Kidney glomerular epithelial cell (primary cell): ENCODE measurements around the gene SAMD11.
"Not testable (repeated sequence)": the region's sequence is repeated elsewhere in the genome, so short reads cannot be mapped to it uniquely, and the experiment has no call there.

Source experiments
- DNase-seq: peaks from one replicate; lab custom pipeline; 2025; lab: John Stamatoyannopoulos, UW

Gene SAMD11

GRCh38 chr1:974687-975328 lies 51.1 kb downstream of the SAMD11 start:
- DNase-seq, result no peak

GRCh38 chr1:975365-975764 lies 51.6 kb downstream of the SAMD11 start:
- DNase-seq, result no peak

- no peak for DNase-seq
Measured at GRCh38 chr1:975896-976683, 52.4 kb downstream of the SAMD11 start.

- not testable (repeated sequence) for DNase-seq
Measured at GRCh38 chr1:976791-977190, 53.1 kb downstream of the SAMD11 start.

- DNase-seq, result no peak
Measured at GRCh38 chr1:978069-978834, 54.5 kb downstream of the SAMD11 start.

- no peak for DNase-seq
Measured at GRCh38 chr1:978835-979743, 55.4 kb downstream of the SAMD11 start.

- no peak for DNase-seq
Measured at GRCh38 chr1:979744-980072, 56.0 kb downstream of the SAMD11 start.

- DNase-seq, result no peak
Measured at GRCh38 chr1:980137-980571, 56.4 kb downstream of the SAMD11 start.

GRCh38 chr1:980602-981395 lies 57.1 kb downstream of the SAMD11 start:
- no peak for DNase-seq

- DNase-seq, result no peak
Measured at GRCh38 chr1:981491-981954, 57.8 kb downstream of the SAMD11 start.

- no peak for DNase-seq
Measured at GRCh38 chr1:981955-982558, 58.3 kb downstream of the SAMD11 start, which contains the start of gene PERM1. Gene PERM1 (minus strand): TSS chr1:982093. CDS start chr1:981029, 1,064 bp downstream.

GRCh38 chr1:982765-983436 lies 59.2 kb downstream of the SAMD11 start:
- no peak for DNase-seq

- no peak for DNase-seq
Measured at GRCh38 chr1:983798-984475, 60.2 kb downstream of the SAMD11 start.

- no peak for DNase-seq
Measured at GRCh38 chr1:984476-984814, 60.7 kb downstream of the SAMD11 start.

- no peak for DNase-seq
Measured at GRCh38 chr1:985126-985525, 61.4 kb downstream of the SAMD11 start.

GRCh38 chr1:988061-988460 lies 64.3 kb downstream of the SAMD11 start:
- DNase-seq, result not testable (repeated sequence)

GRCh38 chr1:991275-991674 lies 67.6 kb downstream of the SAMD11 start:
- not testable (repeated sequence) for DNase-seq

GRCh38 chr1:991895-992294 lies 68.2 kb downstream of the SAMD11 start:
- DNase-seq, result no peak

- no peak for DNase-seq
Measured at GRCh38 chr1:992362-992761, 68.6 kb downstream of the SAMD11 start.
